ENCODE results near the gene SLC25A6.
"Not testable (repeated sequence)": the region's sequence is repeated elsewhere in the genome, so short reads cannot be mapped to it uniquely, and the experiment has no call there.

SLC25A6 gene

GRCh38 chrX:1412551-1413161, 20.7 kb upstream of the SLC25A6 start:
- DNase-seq, result no peak

GRCh38 chrX:1411326-1411725, 19.4 kb upstream of the SLC25A6 start:
- no peak for DNase-seq

DNA sequence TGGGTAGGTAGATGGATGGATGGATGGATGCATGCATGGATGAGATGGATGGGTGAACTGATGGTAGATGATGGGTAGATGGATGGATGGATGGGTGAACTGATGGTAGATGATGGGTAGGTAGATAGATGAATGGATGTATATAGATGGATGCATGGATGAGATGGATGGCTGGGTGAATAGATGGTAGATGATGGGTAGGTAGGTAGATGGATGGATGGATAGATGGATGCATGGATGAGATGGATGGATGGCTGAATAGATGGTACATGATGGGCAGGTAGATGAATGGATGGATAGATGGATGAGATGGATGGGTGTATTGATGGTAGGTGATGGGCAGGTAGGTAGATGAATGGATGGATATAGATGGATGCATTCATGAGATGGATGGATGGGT, 15.1 kb upstream of the SLC25A6 start:
- no peak for DNase-seq

DNA sequence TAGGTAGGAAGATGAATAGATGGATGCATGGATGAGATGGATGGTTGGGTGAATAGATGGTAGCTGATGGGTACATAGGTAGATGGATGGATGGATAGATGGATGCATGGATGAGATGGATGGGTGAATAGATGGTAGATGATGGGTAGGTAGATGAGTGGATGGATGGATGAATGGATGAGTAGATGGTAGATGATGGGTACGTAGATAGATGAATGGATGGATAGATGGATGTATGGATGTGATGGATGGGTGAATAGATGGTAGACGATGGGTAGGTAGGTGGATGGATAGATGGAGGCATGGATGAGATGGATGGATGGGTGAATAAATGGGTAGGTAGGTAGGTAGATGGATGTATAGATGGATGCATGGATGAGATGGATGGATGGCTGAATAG, 13.9 kb upstream of the SLC25A6 start:
- not testable (repeated sequence) for DNase-seq

DNA sequence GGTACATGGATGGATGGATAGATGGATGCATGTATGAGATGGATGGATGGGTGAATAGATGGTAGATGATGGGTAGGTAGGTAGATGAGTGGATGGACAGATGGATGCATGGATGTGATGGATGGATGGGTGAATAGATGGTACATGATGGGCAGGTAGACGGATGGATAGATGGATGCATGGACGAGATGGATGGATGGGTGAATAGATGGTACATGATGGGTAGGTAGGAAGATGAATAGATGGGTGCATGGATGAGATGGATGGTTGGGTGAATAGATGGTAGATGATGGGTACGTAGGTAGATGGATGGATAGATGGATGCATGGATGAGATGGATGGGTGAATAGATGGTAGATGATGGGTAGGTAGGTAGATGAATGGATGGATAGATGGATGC, 12.0 kb upstream of the SLC25A6 start:
- not testable (repeated sequence) for DNase-seq

DNA sequence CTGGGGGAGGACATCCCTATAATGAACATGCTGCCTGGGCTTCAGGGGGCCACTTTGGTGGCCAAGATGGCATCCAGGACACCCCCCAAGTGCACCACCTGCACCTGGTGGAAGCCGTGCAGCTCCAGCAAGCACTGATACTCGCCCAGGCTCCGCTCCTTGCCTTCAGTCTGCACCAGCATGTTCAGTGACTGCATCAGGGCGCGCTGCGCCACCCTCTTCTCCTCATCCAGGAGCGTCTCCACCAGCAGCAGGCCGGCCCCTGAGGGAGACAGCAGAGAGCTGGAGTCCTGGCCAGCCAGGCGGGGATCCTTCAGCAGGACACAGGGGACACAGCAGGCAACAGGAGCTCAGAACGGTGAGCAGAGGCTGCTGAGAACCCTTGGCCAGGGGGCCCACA, 11.3 kb upstream of the SLC25A6 start:
- DNase-seq, result no peak

GRCh38 chrX:1401611-1402430, 9.9 kb upstream of the SLC25A6 start:
- no peak for DNase-seq

GRCh38 chrX:1400742-1401471, 9.0 kb upstream of the SLC25A6 start:
- DNase-seq, result no peak

GRCh38 chrX:1400049-1400448, 8.1 kb upstream of the SLC25A6 start:
- DNase-seq, result no peak

- DNase-seq, result no peak
These were observed 6.8 kb upstream of the SLC25A6 start for GRCh38 chrX:1398431-1399340.

GRCh38 chrX:1397441-1398270, 5.7 kb upstream of the SLC25A6 start:
- no peak for DNase-seq

- DNase-seq, result no peak
These were observed 5.1 kb upstream of the SLC25A6 start for GRCh38 chrX:1397001-1397400.

DNA sequence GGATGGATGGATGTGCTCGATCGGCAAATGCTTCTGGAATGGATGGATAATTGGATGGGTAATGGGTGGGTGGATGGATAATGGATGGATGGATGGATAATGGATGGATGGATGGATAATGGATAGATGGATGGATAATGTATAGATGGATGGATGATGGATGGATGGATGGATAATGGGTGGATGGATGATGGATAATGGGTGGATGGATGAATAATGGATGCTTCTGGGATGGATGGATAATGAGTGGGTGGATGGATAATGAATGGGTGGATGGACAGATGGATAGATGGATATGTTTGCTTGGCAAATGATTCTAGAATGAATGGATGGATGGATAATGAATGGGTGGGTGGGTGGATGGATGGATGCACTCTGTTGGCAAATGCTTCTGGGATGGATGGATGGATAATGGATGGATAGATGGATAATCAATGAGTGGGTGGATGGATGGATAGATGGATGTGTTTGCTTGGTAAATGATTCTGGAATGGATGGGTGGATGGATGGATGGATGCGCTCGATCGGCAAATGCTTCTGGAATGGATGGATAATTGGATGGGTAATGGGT, 3.8 kb upstream of the SLC25A6 start:
- DNase-seq, result no peak

DNA sequence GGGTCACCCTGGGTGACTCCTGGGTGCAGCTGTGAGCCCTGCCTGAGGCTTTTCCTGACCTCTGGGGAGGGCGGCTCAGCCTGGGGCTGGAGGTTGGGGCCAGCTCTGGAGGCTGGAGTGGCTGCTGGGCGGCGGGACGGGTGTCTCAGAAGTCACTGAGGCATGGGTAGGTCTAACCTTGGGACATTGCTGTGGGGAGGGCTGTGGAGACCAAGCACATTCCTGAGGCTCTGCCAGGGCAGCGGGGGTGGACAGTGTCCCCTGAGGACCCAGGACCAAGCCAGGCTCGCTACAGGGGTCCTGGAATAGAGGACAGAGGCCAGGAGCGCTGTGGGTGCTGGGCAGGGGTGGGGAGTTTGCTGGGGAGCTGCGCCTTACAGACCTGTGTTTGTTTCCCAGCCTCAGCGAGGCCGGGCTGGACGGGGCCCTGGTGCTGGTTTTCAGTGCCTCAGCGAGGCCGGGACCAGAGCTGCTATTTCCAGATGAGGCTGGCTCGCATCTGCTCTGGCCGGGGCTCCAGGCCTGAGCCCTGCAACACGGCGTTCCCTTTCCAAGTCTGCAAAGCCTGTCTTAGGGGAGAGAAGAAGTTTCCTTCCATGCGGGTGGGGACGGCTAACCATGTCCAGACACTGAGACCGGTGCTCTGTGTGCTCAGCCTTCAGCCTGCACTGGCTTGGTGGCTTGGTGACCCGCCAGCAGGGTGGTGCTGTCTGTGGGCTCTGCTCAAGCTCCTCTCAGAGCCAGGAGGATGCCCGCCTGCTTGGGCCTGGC, 3.0 kb upstream of the SLC25A6 start:
- no peak for DNase-seq

DNA sequence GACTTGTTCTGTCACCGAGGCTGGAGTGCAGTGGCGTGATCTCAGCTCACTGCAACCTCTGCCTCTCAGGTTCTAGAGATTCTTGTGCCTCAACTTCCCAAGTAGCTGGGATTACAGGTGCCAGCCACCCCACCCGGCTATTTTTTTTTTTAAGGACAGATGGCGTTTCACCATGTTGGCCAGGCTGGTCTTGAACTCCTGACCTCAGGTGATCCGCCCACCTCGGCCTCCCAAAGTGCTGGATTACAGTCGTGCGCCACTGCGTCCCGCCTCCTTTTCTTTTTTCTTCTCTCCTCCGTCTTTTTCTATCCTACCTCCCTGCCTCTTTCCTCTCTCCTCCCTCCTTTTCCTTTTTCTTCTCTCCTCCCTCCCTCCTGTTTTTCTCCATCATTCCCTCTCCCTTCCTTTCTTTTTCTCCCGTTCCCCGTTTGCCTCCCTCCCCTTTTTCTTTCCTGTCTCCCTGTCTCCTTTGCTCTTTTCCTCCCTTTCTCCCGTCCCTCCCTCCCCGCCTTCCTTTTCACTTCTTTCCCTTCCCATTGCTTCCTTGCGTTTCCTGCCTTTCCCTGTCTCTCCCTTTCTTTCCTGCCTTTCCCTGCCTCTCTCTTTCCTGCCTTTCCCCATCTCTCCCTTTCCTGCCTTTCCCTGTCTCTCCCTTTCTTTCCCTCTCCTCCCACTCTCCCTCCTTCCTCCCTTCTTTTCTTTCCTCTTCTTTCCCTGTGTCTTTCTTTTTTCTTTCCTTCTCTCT, 2.1 kb upstream of the SLC25A6 start:
- no peak for DNase-seq

DNA sequence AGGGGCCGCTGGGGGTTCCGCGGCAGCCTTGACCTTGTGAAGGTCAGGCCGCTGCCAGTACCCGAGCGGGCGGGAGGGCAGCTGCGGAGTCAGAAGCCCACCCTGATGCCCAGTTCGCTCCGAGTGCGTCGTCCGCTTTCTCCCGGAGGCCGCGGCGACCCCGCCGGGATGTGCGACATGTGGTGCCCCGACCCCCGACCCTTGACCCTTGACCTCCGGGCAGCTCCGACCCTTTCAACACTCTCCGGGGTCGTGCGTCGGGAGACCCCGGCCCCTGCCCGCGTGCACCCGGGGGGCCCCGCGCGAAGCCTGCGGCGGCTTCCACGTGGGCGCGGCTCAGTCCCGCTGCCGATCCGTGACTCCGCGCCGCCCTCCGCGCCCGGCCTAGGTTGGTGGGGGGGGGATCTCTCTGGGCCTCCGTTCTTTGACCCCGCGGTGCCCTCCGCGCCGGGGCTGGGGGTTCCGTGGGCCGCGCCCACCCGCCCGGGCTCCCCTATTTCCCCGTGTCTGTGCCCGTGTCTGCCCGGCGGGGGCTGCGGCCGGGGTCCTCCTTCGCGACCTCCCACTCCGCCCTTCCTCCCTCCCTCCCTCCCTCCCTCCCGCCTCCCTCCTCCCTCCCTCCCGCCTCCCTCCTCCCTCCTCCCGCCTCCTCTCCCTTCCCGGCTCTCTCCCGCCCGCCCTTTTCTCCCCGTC, 609 bp upstream of the SLC25A6 start:
- DNase-seq, result no peak

- no peak for DNase-seq
These were observed 575 bp downstream of the SLC25A6 start for GRCh38 chrX:1391370-1391706.

DNA sequence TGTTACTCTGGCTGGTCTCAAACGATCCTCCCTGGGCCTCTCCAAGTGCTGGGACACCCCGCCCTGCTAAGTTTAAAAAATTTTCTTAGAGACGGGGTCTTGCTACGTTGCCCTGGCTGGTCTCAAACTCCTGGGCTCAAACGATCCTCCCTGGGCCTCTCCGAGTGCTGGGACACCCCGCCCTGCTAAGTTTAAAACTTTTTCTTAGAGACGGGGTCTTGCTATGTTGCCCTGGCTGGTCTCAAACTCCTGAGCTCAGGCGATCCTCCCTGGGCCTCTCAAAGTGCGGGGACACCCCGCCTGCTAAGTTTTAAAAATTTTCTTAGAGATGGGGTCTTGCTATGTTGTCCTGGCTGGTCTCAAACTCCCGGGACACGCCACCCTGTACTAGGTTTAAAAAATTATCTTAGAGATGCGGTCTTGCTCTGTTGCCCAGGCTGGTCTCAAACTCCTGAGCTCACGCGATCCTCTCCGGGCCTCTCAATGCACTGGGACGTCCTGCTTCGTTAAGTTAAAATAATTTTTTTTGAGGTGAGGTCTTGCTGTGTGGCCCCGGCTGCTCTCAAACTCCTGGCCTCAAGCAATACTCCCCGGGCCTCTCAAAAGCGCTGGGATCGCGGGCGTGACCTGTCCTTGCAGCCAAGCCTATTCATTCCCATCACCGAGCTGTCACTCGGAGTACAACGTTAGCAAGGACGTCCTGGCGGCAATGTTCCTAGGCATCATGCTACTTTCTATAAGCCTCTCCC, 1.1 kb downstream of the SLC25A6 start:
- DNase-seq, result no peak

DNA sequence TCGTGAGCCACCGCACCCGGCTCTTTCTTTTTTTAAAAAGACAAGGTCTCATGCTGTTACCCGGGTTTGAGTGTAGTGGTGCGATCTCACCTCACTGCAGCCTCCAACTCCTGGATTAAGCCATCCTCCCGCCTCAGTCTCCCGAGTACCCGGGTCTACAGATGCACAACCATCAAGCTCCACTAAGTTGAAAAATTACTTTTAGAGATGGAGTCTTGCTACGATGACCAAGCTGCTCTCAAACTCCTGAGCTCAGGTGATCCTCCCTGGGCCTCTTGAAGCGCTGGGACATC, 2.0 kb downstream of the SLC25A6 start:
- no peak for DNase-seq

Measured in NCI-H1694 treated with DMSO at 0.1 percent for 48 hours (cell line).